HG03521 (cell line): Measurements from ENCODE around the gene GATAD2A.

Experiments used
- ATAC-seq: cut with Tn5 transposase; IDR thresholded peaks from one replicate; pipeline ENCODE4 v1.9.1; 2021; ENCODE audit warnings: mild to moderate bottlenecking, moderate library complexity; ENCODE audit not compliant: unreplicated experiment

Gene GATAD2A

DNA sequence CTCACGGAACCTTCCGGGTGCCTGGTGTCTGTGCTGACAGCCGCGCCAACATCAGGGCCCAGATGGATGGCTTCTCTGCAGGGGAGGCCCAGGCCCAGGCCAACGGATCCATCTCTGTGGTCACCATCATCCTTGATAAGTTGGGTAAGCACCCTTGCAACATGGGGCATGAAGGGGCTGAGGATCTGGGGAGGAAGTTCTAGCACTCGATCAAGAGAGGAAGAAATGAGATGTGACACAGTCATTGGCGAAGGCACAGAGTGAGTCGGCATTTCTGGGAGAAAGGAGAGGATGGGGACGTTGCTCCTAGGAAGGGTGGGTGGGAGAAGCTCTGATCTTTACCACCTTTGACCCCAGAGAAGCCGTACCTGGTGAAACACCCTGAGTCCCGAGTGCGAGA, 137.0 kb downstream of the GATAD2A start:
- no peak for ATAC-seq

DNA sequence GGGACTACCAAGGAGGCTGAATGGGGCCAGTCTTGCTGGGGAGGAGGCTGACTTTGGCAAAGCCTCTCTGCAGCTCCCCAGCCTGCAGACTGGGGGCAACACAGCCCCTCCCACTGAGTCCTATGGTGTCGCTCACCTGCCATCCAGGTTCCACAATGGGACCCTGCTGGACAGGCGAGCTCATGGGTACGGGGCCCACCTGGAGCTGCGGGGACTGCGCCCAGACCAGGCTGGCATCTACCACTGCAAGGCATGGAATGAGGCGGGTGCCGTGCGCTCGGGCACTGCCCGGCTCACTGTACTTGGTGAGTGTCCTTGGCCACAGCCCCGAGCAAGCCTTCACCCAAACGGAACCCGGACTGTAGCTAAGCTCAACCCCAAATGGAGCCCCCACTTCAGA, 137.6 kb downstream of the GATAD2A start:
- no peak for ATAC-seq

DNA sequence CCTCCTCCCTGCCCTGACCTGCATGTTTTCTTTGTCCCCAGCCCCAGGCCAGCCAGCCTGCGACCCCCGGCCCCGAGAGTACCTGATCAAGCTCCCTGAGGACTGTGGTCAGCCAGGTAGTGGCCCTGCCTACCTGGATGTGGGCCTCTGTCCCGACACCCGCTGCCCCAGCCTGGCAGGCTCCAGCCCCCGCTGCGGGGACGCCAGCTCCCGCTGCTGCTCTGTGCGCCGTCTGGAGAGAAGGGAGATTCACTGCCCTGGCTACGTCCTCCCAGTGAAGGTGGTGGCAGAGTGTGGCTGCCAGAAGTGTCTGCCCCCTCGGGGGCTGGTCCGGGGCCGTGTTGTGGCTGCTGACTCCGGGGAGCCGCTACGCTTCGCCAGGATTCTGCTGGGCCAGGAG, 138.2 kb downstream of the GATAD2A start:
- ATAC-seq = no peak

- ATAC-seq = no peak
Observed at GRCh38 chr19:19544257-19544953, 138.9 kb downstream of the GATAD2A start.

DNA sequence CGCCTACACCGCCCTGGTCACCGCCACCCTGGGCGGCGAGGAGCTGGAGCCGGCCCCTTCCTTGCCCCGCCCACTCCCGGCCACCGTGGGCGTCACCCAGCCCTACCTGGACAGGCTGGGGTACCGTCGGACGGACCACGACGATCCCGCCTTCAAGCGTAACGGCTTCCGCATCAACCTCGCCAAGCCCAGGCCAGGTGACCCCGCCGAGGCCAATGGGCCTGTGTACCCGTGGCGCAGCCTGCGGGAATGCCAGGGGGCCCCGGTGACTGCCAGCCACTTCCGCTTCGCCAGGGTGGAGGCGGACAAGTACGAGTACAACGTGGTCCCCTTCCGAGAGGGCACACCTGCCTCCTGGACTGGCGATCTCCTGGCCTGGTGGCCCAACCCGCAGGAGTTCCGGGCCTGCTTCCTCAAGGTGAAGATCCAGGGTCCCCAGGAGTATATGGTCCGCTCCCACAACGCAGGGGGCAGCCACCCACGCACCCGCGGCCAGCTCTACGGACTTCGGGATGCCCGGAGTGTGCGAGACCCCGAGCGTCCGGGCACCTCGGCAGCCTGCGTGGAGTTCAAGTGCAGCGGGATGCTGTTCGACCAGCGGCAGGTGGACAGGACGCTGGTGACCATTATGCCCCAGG, 139.6 kb downstream of the GATAD2A start:
- no peak for ATAC-seq

DNA sequence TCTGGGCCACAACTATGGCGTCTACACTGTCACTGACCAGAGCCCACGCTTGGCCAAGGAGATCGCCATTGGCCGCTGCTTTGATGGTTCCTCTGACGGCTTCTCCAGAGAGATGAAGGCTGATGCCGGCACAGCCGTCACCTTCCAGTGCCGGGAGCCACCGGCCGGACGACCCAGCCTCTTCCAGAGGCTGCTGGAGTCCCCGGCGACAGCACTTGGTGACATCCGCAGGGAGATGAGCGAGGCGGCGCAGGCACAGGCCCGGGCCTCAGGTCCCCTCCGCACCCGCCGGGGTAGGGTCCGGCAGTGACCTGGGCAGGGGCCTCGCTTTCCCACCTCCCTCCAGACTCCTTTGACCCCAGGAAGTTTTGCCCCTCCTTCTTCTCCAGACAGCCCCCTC, 140.2 kb downstream of the GATAD2A start:
- ATAC-seq = no peak

- no peak for ATAC-seq
Observed at GRCh38 chr19:19546751-19547162, 141.3 kb downstream of the GATAD2A start.

- no peak for ATAC-seq
Observed at GRCh38 chr19:19547674-19548336, 142.3 kb downstream of the GATAD2A start.

DNA sequence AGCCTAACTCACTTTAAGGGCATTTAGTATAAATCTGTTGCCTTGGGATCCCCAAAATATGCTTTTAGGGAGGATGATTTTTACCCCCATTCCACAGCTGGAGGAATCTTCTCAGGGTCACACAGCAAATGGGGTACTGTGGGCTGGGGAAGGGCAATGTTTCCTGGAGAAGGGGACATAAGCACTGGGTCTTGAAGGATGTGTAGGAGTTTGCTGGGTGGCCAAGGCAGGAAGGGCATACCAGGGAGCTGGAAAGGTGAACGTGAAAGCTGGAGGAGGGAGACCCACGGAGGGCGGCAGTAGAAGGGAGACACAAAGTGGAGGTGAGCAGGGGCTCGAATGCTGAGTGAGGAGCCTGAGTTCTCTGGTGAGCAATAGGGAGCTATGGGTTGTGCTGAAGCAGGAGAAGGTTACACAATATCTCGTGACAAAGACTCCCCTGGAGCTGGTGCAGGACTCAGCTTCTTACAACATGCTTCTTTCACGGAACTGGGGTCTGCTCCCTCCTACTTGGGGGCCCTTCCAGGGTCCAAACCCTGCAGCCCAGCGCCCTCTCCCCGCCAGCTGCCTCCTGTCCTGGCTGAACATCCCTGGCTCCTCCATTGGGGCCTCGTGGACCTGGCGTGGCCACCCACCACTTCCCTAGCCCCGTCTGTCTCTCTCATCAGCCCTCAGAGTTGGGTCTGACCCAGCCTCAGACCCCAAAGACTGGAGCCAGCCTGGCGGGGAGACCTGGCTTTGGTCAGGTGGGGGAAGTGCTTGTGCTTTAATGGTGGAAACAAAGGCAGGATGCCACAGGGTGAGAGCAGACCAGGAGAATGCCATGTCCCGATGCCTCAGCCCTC, 143.7 kb downstream of the GATAD2A start:
- no peak for ATAC-seq

DNA sequence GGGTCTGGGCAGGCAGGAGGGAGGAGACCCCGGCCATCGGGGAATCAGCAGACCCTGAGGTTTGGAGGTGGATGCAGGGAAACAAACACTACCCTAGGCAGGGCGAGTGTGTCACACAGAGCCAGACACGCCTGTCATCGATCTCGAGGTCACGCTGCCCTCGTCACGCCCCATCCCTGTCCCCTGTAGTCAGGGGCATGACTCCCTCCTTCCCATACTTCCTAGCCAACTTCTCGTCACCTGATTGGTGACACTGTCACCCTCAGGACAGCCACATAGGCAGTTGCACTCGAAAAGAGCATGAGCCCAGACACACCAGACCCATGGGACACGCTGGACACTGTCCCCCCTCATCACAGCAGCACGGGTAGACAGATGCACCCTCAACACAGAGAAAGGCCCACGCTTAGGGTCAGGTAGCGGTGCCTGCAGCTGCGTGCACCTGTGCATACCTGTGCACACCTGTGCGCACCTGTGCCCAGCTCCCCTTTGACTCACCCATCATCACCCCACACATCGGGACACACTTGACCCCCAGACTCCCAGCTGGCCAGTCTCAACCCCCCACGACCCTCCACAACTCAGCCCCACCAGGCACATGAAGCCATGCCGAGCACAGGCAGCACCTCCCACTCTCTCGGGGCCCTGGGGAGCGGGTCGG, 144.5 kb downstream of the GATAD2A start:
- no peak for ATAC-seq

DNA sequence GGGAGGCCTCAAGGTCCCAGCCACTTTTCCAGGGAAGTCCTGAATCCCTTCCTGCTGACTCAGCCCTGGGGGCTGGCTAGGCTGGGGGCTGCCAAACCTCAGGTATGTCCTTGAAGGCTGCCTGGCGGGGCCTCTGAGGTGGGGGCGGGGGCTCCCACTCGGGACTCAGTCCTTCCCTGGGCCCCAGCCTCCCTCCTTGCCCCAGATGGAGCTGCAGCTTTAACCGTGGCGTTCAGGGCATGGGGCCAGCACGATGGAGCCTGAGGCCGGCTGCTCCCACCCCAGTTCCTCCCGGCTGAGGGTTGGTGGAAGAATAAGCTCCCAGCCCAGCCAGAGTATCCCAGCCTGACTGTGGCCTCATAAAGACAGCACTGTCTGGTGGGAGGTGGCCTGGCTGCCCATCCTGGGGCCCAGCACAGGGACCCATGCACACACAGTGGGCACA, 145.0 kb downstream of the GATAD2A start:
- no peak for ATAC-seq

GRCh38 chr19:19550972-19551852, 145.7 kb downstream of the GATAD2A start:
- ATAC-seq = no peak

DNA sequence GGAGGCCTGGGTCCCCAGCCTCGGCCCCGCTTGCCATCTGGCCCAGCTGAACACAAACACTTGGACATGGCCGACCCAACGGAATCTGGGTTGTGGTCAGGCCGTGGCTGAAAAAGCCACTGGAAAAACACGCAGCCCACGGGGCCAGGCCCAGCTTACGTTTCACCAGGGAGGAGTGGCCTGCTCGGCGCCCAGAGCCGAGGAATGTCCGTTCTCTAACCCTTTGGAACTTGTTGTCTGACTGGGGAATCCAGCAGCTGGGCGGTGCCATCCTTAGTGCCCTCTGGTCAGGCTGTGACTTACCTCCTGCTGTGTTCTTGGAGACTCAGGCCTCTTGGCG, 146.3 kb downstream of the GATAD2A start:
- no peak for ATAC-seq

DNA sequence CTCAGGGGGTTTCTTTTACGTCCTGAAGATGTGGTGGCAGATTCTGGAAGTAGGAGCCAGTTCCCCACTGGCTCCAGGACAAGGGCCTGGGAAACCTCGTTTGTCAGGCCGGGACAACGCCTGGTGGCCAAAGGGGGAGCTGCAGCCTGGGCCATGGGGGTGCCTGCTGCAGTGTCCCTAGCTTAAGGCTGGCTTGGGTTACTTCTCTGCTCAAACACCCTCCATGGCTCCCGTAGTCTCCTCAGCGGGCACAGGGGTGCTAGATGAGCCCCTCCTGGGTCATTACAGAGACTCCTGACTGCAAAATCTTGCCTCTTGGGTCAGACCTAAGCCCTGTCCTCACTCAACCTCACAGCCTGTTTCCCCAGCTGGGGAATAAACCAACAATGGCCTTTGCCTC, 147.3 kb downstream of the GATAD2A start:
- ATAC-seq = no peak

DNA sequence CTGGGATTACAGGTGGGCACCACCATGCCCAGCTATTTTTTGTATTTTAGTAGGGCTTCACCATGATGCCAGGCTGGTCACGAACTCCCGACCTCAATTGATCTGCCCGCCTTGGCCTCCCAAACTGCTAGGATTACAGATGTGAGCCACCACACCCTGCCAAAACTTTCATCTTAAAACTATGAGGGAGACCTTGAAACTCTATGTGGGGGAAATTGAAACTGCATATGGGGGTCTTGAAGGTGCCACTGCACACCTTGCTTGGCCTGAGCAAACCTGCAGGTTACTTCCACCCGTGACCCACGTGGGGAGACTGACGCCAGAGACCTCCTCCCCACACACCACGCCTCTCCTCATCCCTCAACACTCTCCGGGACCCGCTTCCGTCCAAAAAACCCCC, 148.2 kb downstream of the GATAD2A start:
- ATAC-seq = no peak

GRCh38 chr19:19554074-19555023, 148.9 kb downstream of the GATAD2A start:
- ATAC-seq = no peak

- ATAC-seq = no peak
Observed at GRCh38 chr19:19558055-19558454, 152.6 kb downstream of the GATAD2A start.
